GM18517 (cell line): ENCODE measurements around the gene ALDH18A1.

Experiments used
- ATAC-seq: cut with Tn5 transposase; IDR thresholded peaks from one replicate; pipeline ENCODE4 v1.9.1; 2021; ENCODE audit warnings: mild to moderate bottlenecking, moderate library complexity; ENCODE audit not compliant: unreplicated experiment

ALDH18A1 gene

GRCh38 chr10:95559471-95559870 is 97.0 kb downstream of the ALDH18A1 start:
- no peak for ATAC-seq

DNA sequence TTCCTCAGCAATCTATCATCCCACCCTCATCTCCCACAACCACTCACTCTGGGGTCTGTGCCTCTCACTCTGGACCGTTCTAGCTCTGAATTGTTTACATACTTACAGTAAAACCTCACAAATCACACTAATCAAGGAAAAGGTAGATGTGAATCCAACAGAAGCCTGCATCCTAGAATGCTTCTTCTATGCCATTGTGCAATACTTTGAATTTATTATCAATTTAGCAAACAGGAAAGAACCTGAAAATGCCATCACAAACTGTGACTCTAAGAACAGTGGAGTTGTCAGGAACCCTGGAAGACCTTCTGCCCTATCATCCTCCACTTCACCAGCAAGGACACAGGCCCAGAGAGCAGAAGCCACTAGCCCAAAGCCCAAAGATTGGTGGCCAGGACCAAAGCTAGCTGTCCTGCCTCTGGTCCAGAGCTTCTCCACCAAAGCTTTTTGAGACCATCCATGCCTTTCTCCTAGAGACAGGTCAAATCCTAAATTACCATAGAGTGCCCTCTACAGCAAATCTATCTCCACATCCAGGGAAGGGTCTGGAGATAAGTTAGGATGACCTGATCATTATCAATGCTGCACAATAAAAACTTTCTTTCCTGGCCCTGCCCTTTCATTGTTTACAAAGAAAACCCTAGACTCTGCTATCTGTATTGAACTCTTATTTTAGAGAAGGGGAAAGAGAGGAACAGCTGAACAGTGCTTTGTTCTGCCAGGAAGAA is 97.8 kb downstream of the ALDH18A1 start:
- no peak for ATAC-seq

GRCh38 chr10:95556994-95557767 is 99.3 kb downstream of the ALDH18A1 start:
- no peak for ATAC-seq
